Testis (tissue), 3 donors: ENCODE data around the gene PRND. TPM values are rescaled to one million over a fixed set of nuclear protein-coding genes. Genes with fewer than 3 reads are reported as not detected.
"Not testable (repeated sequence)": the region's sequence is repeated elsewhere in the genome, so short reads cannot be mapped to it uniquely, and the experiment has no call there.

Experiments used
- DNase-seq: peaks from one replicate; pipeline ENCODE4 v3.0.0-alpha.2; 2019
- H3K27ac ChIP-seq, 2 donors: fragments of 200-600 bp; sonication (generic); one replicate each; pipeline ENCODE4 v1.5.1; 2019
- H3K27me3 ChIP-seq: fragments of 200-600 bp; sonication (generic); one replicate; pipeline ENCODE4 v1.5.1; 2019
- H3K36me3 ChIP-seq: fragments of 200-600 bp; sonication (generic); one replicate; pipeline ENCODE4 v1.5.1; 2017; ENCODE audit warnings: low read depth; ENCODE audit errors: missing control alignments
- H3K4me1 ChIP-seq: fragments of 200-600 bp; sonication (generic); one replicate; pipeline ENCODE4 v1.5.1; 2019
- H3K4me3 ChIP-seq, 2 donors: fragments of 200-600 bp; sonication (generic); one replicate each; pipeline ENCODE4 v1.5.1; 2017 to 2019
- H3K9me3 ChIP-seq: fragments of 200-600 bp; sonication (generic); one replicate; pipeline ENCODE4 v1.5.1; 2017
- POLR2A ChIP-seq: fragments of 450-650 bp; IDR thresholded peaks from one replicate; pipeline ENCODE4 v1.6.1; 2017; ENCODE audit warnings: antibody characterized with exemption, mild to moderate bottlenecking, moderate library complexity
- WGBS, 2 donors: methylation state at CpG; one replicate each; pipeline ENCODE4 v1.1.5; 2018; 5-methylcytosine and 5-hydroxymethylcytosine counted together
- intact Hi-C: fragments of 100-400 bp; cut with DNase I; formaldehyde crosslinking; loops from one replicate; pipeline ENCODE4 v1.15.1; 2023; ENCODE audit warnings: low total_unique reads
- polyA plus RNA-seq: library from polyadenylated mRNA; stranded (reverse); fragments of 350-450 nt; fragmentation: Illumina TruSeq; extraction: RNeasy Lipid Tissue Mini Kit (QIAGEN cat#74804); gene quantifications from one replicate; pipeline ENCODE4 v1.2.3, GENCODE V29; 2014; ENCODE audit warnings: low read depth, low replicate concordance; ENCODE audit not compliant: insufficient read depth
- total RNA-seq, 2 donors: library from RNA; depleted of rRNA; stranded (reverse); fragments of >200 nt; gene quantifications; one replicate each; pipeline ENCODE4 v1.2.3, GENCODE V29; 2016
- TF ChIP-seq, protein P1 (sequence below), 3 experiments: fragments of 450-650 bp in 2 of 3; fragments of 200-600 bp in 1 of 3; sonication (generic) in 1 of 3; IDR thresholded peaks; one replicate each; pipeline ENCODE4 v1.5.1; 2016 to 2019; ENCODE audit warnings: antibody characterized with exemption in 3 of 3, mild to moderate bottlenecking in 2 of 3, moderate library complexity in 1 of 3

PRND gene
- total and polyA plus RNA-seq, 3 donors from 2014 or later: 147 to 729 (median 431) TPM

DNA sequence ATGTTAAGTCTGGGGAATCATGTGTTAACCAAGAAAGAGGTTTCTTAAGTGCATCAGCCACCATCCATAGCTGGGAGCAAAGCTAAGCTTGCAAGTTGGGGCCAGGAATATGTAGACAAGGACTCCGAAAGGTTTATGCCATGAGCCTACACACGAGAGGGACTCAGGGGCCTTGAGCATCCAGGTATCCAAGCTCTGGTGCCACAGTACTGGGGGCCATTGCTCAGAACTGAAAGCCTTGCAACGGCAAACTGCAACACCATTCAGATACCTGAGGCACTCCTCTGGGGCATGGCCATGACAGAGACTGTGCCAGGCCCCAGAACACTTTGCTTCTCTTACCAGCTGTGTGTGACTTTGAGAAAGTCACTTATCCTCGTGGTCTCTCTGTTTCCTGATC is 27.6 kb downstream of the PRND start:
- no peaks in the 10 kb centered on the region for H3K9me3 ChIP-seq
- H3K4me1 ChIP-seq: no peaks in the 10 kb centered on the region
- DNase-seq: no peak
- H3K4me3 ChIP-seq: no peak overlapping the region
- TF ChIP-seq POLR2A: no peak
- TF ChIP-seq, protein P1, sequence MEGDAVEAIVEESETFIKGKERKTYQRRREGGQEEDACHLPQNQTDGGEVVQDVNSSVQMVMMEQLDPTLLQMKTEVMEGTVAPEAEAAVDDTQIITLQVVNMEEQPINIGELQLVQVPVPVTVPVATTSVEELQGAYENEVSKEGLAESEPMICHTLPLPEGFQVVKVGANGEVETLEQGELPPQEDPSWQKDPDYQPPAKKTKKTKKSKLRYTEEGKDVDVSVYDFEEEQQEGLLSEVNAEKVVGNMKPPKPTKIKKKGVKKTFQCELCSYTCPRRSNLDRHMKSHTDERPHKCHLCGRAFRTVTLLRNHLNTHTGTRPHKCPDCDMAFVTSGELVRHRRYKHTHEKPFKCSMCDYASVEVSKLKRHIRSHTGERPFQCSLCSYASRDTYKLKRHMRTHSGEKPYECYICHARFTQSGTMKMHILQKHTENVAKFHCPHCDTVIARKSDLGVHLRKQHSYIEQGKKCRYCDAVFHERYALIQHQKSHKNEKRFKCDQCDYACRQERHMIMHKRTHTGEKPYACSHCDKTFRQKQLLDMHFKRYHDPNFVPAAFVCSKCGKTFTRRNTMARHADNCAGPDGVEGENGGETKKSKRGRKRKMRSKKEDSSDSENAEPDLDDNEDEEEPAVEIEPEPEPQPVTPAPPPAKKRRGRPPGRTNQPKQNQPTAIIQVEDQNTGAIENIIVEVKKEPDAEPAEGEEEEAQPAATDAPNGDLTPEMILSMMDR (IDR thresholded peaks at IDR 0.05): no peak
- no peak overlapping the region for H3K27ac ChIP-seq
- H3K36me3 ChIP-seq: no peaks in the 10 kb centered on the region
- 85 to 95% methylated on average over 4 of the region's 4 CpGs for WGBS, 2 donors
- intact Hi-C loops: no loop called here
- H3K27me3 ChIP-seq: no peaks in the 10 kb centered on the region

DNA sequence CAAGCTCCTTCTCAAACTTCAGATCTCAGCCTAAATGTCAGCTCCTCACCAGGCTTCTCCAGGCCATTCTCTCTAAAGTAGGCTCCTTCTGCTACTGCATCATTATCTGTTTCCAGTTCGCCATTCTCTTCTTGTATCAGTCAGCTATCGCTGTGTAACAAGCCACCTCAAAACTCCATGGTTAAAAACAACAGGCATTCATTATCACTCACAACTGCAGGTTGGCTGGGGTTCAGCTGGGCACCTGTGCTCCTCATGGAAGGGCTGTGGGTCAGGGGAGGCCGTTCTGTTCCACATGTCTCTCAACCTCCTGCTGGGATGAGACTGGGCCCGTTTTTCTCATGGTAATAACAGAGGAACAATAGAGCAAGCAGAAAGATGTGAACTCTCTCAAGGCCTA is 28.7 kb downstream of the PRND start:
- 66 to 67% methylated on average over 4 of the region's 4 CpGs for WGBS, 2 donors
- Histone ChIP-seq H3K36me3 (no peaks in the 10 kb centered on the region), H3K4me1 (no peaks in the 10 kb centered on the region), H3K27ac (no peak overlapping the region), H3K4me3 (no peak overlapping the region), H3K9me3 (no peaks in the 10 kb centered on the region), H3K27me3 (no peaks in the 10 kb centered on the region)
- intact Hi-C loops: no loop called here
- TF ChIP-seq, protein P1 (IDR thresholded peaks at IDR 0.05): no peak
- TF ChIP-seq POLR2A: no peak
- DNase-seq: no peak

DNA sequence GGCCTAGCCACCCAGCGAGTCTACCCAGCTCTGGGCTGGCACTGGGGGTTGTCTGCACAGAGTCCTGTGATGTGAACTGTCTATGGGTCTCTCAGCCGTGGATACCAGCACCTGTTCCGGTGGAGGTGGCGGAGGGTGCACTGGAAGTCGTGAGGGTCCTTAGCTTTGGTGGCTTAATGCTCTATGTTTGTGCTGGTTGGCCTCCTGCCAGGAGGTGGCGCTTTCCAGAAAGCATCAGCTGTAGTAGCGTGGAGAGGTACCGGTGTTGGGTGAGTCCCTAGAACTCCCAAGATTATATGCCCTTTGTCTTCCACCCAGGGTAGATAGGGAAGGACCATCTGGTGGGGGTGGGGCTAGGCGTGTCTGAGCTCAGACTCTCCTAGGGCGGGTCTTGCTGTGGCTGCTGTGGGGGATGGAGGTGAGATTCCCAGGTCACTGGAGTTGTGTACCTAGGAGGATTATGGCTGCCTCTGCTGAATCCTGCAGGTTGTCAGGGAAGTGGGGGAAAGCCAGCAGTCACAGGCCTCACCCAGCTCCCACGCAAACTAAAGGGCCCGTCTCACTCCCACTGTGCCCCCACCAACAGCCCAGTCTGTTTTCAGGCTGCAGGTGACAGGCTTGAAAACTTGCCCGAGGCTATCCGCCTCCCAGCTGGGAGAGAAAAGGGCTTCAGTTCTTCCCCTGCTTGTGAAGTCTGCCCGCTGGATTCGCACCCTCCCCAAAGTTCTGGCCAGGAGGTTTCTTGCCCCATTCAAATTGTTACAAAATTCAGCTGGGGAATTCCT is 37.6 kb downstream of the PRND start:
- H3K4me3 ChIP-seq, H3K27me3 ChIP-seq, H3K4me1 ChIP-seq, H3K36me3 ChIP-seq, intact Hi-C loops, H3K9me3 ChIP-seq: not testable (repeated sequence)
- DNase-seq: peak; percentile 60
- 51% methylated on average over 11 to 16 of the region's 16 CpGs for WGBS, 2 donors
- peak overlapping the region in 1 of 2 donors; percentile 28 for H3K27ac ChIP-seq

DNA sequence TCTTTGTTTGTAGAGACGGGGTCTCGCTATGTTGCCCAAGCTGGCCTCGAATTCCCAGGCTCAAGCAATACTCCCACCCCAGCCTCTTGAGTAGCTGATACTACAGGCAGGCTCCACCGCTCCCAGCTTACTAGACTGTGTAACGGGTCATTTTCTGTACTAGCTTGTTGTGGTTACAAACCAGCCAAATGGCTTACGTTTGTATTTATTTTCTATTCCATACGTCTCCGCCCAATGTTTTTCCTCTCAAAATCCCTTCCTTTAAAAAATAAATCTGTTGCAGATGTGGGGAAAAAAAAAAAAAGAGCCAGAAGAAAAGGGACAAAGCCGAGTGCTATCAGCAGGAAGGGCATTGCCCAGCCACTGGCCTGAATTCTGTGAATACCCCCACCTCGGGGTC is 41.6 kb downstream of the PRND start:
- Histone ChIP-seq H3K36me3 (no peaks in the 10 kb centered on the region), H3K27ac (no peak overlapping the region), H3K4me3 (no peak overlapping the region), H3K27me3 (no peaks in the 10 kb centered on the region), H3K4me1 (peaks cover 9% of the 10 kb centered on the region), H3K9me3 (no peaks in the 10 kb centered on the region)
- DNase-seq: no peak
- intact Hi-C loops: no loop called here
- WGBS, 2 donors: 90 to 93% methylated on average over 10 of the region's 10 CpGs
- TF ChIP-seq, protein P1 (IDR thresholded peaks at IDR 0.05): no peak
- no peak for TF ChIP-seq POLR2A

DNA sequence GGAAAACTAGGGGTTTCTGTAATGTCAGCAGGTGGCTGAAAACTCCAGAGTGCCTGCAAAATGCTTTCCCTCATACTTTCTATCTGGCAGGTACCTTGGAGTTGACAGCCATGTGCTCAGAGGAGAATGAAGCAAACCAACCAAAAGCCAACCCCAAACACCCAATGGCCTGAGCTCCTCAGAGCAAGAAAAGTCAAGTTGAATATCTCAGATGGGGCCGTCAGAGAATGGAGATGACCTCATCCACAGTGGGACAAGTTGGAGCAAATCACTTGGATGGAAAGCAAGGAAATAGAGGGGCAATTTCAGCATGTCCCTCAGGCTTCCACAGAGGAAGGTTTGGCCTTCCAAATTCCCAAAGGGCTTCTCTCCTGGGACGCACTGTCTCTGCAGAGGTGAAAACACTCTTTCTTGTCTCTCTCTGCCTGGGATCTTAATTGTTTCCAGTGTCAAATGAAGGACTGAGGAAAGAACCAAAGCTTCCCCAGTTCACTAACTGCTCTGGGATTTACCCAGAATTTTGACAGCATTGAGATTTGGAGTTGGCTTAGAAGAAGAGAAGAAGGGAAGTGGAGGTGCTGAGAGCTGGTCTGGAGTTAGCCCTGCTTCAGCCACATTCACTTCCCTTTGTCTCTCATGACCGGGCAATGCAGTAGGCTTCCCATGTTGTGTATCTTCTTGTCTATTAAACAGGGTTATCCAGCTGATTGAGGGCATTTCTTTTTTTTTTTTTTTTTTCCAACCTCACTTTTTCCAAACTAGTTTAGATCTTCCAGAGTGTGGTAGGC is 42.2 kb downstream of the PRND start:
- Histone ChIP-seq H3K4me3 (no peak overlapping the region), H3K27me3 (no peaks in the 10 kb centered on the region), H3K27ac (no peak overlapping the region), H3K9me3 (no peaks in the 10 kb centered on the region), H3K36me3 (no peaks in the 10 kb centered on the region), H3K4me1 (peaks cover 9% of the 10 kb centered on the region)
- intact Hi-C loops: no loop called here
- DNase-seq: no peak
- no peak for TF ChIP-seq POLR2A
- TF ChIP-seq, protein P1 (IDR thresholded peaks at IDR 0.05): no peak
- 70 to 71% methylated on average over 3 of the region's 3 CpGs for whole genome bisulfite sequencing, 2 donors
